ENCODE data around the gene DISP2.

- TF ChIP-seq CTCF (IDR thresholded peaks at IDR 0.05; ENCODE audit: borderline replicate concordance, extremely low read depth, low read length, poor library complexity, severe bottlenecking) (no peak), EZH2 (IDR thresholded peaks at IDR 0.05; ENCODE audit: borderline replicate concordance, low read depth, low read length, severe bottlenecking) (no peak)
These were observed 43.2 kb upstream of the DISP2 start for GRCh38 chr15:40314723-40315276.
